A549 (cell line): ENCODE measurements around the gene SEC31A. TPM values are rescaled to one million over a fixed set of nuclear protein-coding genes. Genes with fewer than 3 reads are reported as not detected.

Experiments
- ATAC-seq, 2 experiments: fragments of 200-7000 bp in 1 of 2; fragments of >200 bp in 1 of 2; cut with Nextera tagmentation in 1 of 2; cut with Tn5 transposase in 1 of 2; 3 replicates each; pipeline versions ENCODE4 v1.8.0 to v1.9.1; 2018 to 2020; ENCODE audit warnings: mild to moderate bottlenecking in 1 of 2, moderate library complexity in 1 of 2
- CTCF ChIA-PET: fragments of 300-600 bp; sonication (Branson Sonifier 250); formaldehyde crosslinking; extraction: SDS; loops from one replicate; lab custom pipeline; 2021; ENCODE audit warnings: antibody characterized with exemption, inconsistent platforms; lab: Yijun Ruan, JAX
- POLR2A ChIA-PET: fragments of 350-600 bp; formaldehyde crosslinking; extraction: SDS; loops from one replicate; lab custom pipeline; 2021; ENCODE audit warnings: antibody characterized with exemption, inconsistent platforms; lab: Yijun Ruan, JAX
- DNase-seq, 2 experiments: peaks; one replicate each; pipeline versions ENCODE4 v3.0.0 to v3.0.0-alpha.2; 2011 to 2016; ENCODE audit warnings: low read depth in 1 of 2, low spot score in 1 of 2
- FAIRE-seq: peaks from 2 replicates; lab custom pipeline; 2011; peaks lifted over from hg19 to GRCh38; lab: Jason Lieb, UNC
- H3K27ac ChIP-seq, 2 experiments: fragments of >200 bp; sonication (Bioruptor Twin); formaldehyde crosslinking; 3 replicates each; pipeline ENCODE4 v1.5.1; 2016 to 2017
- H3K4me1 ChIP-seq: fragments of >200 bp; sonication (Bioruptor Twin); formaldehyde crosslinking; 3 replicates; pipeline ENCODE4 v1.6.1; 2016
- H3K4me2 ChIP-seq: fragments of >200 bp; sonication (Bioruptor Twin); formaldehyde crosslinking; 3 replicates; pipeline ENCODE4 v1.6.1; 2016
- H3K4me3 ChIP-seq: fragments of >200 bp; sonication (Bioruptor Twin); formaldehyde crosslinking; 3 replicates; pipeline ENCODE4 v1.5.1; 2016
- H3K9me3 ChIP-seq: fragments of >200 bp; sonication (Bioruptor Twin); formaldehyde crosslinking; 3 replicates; pipeline ENCODE4 v1.6.1; 2016
- BHLHE40 ChIP-seq: IDR thresholded peaks from 2 replicates; pipeline ENCODE4 v1.6.1; 2012; ENCODE audit warnings: low read depth, low read length, inconsistent platforms
- CBX8 ChIP-seq: fragments of 200-600 bp; sonication (generic); IDR thresholded peaks from 2 replicates; pipeline ENCODE4 v1.6.1; 2016
- CEBPB ChIP-seq, 2 experiments: fragments of >200 bp in 1 of 2; sonication (Bioruptor Twin) in 1 of 2; formaldehyde crosslinking in 1 of 2; IDR thresholded peaks; 2 replicates each; pipeline ENCODE4 v1.6.1; 2012 to 2016
- EP300 ChIP-seq, 2 experiments: fragments of >200 bp; sonication (Bioruptor Twin); formaldehyde crosslinking; IDR thresholded peaks; 2 replicates in 1 of 2; 3 replicates in 1 of 2; pipeline ENCODE4 v1.6.1; 2016 to 2017
- ESRRA ChIP-seq: fragments of 150-350 bp; IDR thresholded peaks from 2 replicates; pipeline ENCODE4 v1.6.1; 2014; ENCODE audit warnings: mild to moderate bottlenecking, low read length, borderline replicate concordance
- FOSB ChIP-seq: fragments of 250-450 bp; sonication (Bioruptor Pico); IDR thresholded peaks from 2 replicates; pipeline ENCODE4 v1.5.0; 2020; ENCODE audit warnings: mild to moderate bottlenecking, moderate library complexity
- HMGXB4 ChIP-seq: fragments of 250-450 bp; sonication (Bioruptor Pico); IDR thresholded peaks from 2 replicates; pipeline ENCODE4 v1.5.0; 2021; ENCODE audit warnings: mild to moderate bottlenecking, moderate library complexity, borderline replicate concordance
- HOXA7 ChIP-seq: fragments of 250-450 bp; sonication (Bioruptor Pico); IDR thresholded peaks from 2 replicates; pipeline ENCODE4 v1.5.0; 2020; ENCODE audit warnings: mild to moderate bottlenecking, moderate library complexity
- HOXB13 ChIP-seq: fragments of 250-450 bp; sonication (Bioruptor Pico); IDR thresholded peaks from 2 replicates; pipeline ENCODE4 v1.5.0; 2020; ENCODE audit warnings: low read depth, mild to moderate bottlenecking, moderate library complexity
- JUNB ChIP-seq: fragments of >200 bp; sonication (Bioruptor Twin); formaldehyde crosslinking; IDR thresholded peaks from 2 replicates; pipeline ENCODE4 v1.6.1; 2016
- MAZ ChIP-seq: fragments of 150-350 bp; IDR thresholded peaks from 2 replicates; pipeline ENCODE4 v1.6.1; 2014; ENCODE audit warnings: antibody characterized with exemption, low read depth, low read length, borderline replicate concordance
- MYC ChIP-seq: IDR thresholded peaks from 2 replicates; pipeline ENCODE4 v1.6.1; 2012; ENCODE audit warnings: mild to moderate bottlenecking, inconsistent platforms, low read length, improper control_type of control experiment, borderline replicate concordance
- NFE2L2 ChIP-seq: fragments of 150-350 bp; conservative IDR thresholded peaks from 2 replicates; pipeline ENCODE4 v1.6.1; 2014; ENCODE audit warnings: low read length
- PHF8 ChIP-seq: fragments of 200-600 bp; sonication (generic); IDR thresholded peaks from 2 replicates; pipeline ENCODE4 v1.6.1; 2016; ENCODE audit warnings: low read depth, mild to moderate bottlenecking, antibody characterized with exemption, moderate library complexity, borderline replicate concordance
- RCOR1 ChIP-seq: fragments of 150-350 bp; IDR thresholded peaks from 2 replicates; pipeline ENCODE4 v1.6.1; 2014; ENCODE audit warnings: antibody characterized with exemption, low read length, low read depth
- REST ChIP-seq: fragments of 200-600 bp; sonication (generic); IDR thresholded peaks from 2 replicates; pipeline ENCODE4 v1.6.1; 2016; ENCODE audit warnings: antibody characterized with exemption, mild to moderate bottlenecking, moderate library complexity
- RNF2 ChIP-seq: fragments of 200-600 bp; sonication (generic); IDR thresholded peaks from 2 replicates; pipeline ENCODE4 v1.6.1; 2016; ENCODE audit warnings: low read depth, mild to moderate bottlenecking, antibody characterized with exemption, moderate library complexity, borderline replicate concordance
- SREBF2 ChIP-seq: fragments of 450-650 bp; IDR thresholded peaks from 2 replicates; pipeline ENCODE4 v1.6.1; 2014; ENCODE audit warnings: mild to moderate bottlenecking, moderate library complexity
- TFCP2L1 ChIP-seq: fragments of 250-450 bp; sonication (Bioruptor Pico); IDR thresholded peaks from 2 replicates; pipeline ENCODE4 v1.5.0; 2021; ENCODE audit warnings: mild to moderate bottlenecking
- ZSCAN20 ChIP-seq: fragments of 250-450 bp; sonication (Bioruptor Pico); IDR thresholded peaks from 2 replicates; pipeline ENCODE4 v1.8.0; 2022; ENCODE audit warnings: mild to moderate bottlenecking, moderate library complexity
- WGBS: methylation state at CpG from one replicate; pipeline ENCODE4 v1.1.6; 2017; ENCODE audit errors: missing lambda C conversion rate; 5-methylcytosine and 5-hydroxymethylcytosine counted together
- polyA plus RNA-seq, 4 experiments: library from polyadenylated mRNA; depleted of rRNA in 3 of 4; stranded (reverse); fragments of >200 nt; fragmentation: RNase III in 1 of 4; extraction: RNeasy Plus Mini Kit Qiagen cat#74134 plus additional on column Dnase treatment in 1 of 4; gene quantifications; 2 replicates in 3 of 4; 3 replicates in 1 of 4; pipeline ENCODE4 v1.2.3, GENCODE V29; 2011 to 2017
- TF ChIP-seq, protein P1 (sequence below): IDR thresholded peaks from 2 replicates; pipeline ENCODE4 v1.6.1; 2012; ENCODE audit warnings: low read depth, borderline replicate concordance
- TF ChIP-seq, protein P2 (sequence below): fragments of >200 bp; sonication (Bioruptor Twin); formaldehyde crosslinking; IDR thresholded peaks from 2 replicates; pipeline ENCODE4 v1.6.1; 2016

Gene SEC31A
- polyA plus RNA-seq, 2 of the 4 experiments (the other 2 are of a cell fraction) = 67.8 to 127 TPM

- TF ChIP-seq, protein P1, sequence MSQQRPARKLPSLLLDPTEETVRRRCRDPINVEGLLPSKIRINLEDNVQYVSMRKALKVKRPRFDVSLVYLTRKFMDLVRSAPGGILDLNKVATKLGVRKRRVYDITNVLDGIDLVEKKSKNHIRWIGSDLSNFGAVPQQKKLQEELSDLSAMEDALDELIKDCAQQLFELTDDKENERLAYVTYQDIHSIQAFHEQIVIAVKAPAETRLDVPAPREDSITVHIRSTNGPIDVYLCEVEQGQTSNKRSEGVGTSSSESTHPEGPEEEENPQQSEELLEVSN = no peak
- TF ChIP-seq RNF2 (no peak), SREBF2 (no peak), REST (no peak), CEBPB (IDR thresholded peaks at IDR 0.05) (no peak), TFCP2L1 (CRISPR knock-in tag) (no peak), RCOR1 (no peak), BHLHE40 (no peak), ZSCAN20 (CRISPR knock-in tag) (no peak), ESRRA (no peak), CBX8 (no peak), NFE2L2 (no peak), JUNB (no peak), HOXB13 (CRISPR knock-in tag) (no peak), EP300 (IDR thresholded peaks at IDR 0.05) (no peak), HMGXB4 (CRISPR knock-in tag) (no peak), MYC (no peak), MAZ (no peak)
- TF ChIP-seq, protein P2, sequence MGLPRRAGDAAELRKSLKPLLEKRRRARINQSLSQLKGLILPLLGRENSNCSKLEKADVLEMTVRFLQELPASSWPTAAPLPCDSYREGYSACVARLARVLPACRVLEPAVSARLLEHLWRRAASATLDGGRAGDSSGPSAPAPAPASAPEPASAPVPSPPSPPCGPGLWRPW = no peak
- Histone ChIP-seq H3K27ac (no peak overlapping the region), H3K4me1 (peaks cover 27% of the 10 kb centered on the region; the same call in 2 of the 3 replicates), H3K4me2 (no peak overlapping the region), H3K9me3 (no peaks in the 10 kb centered on the region), H3K4me3 (no peak overlapping the region)
- CTCF ChIA-PET = no interaction called here
- DNase-seq (no peak), ATAC-seq (no peak), FAIRE-seq (no peak)
- POLR2A ChIA-PET = no interaction called here
- 80% methylated on average over 3 of the region's 3 CpGs for WGBS
These were observed 3.0 kb upstream of the SEC31A start for GRCh38 chr4:82893942-82894341.

GRCh38 chr4:82892467-82892802 is 1.5 kb upstream of the SEC31A start:
- Histone ChIP-seq H3K4me1 (peaks cover 21% of the 10 kb centered on the region), H3K4me2 (peak overlapping the region; percentile 81; the same call in 1 of the 3 replicates), H3K27ac (no peak overlapping the region)
- 95% methylated on average over 1 of the region's 1 CpG for WGBS
- POLR2A ChIA-PET = interaction anchor here (2.4 kb wide), 1 partner anchor 8 kb away, joined by 15 read pairs; the partner anchor contains the start of gene THAP9
- no peak for FAIRE-seq
- peak; percentile 71; the same call in 1 of the 2 replicates for TF ChIP-seq HOXA7 (CRISPR knock-in tag)
- 0 out of 2 replicates have a peak, but pooled peaks have one; percentile 48 for TF ChIP-seq FOSB (CRISPR knock-in tag)
- no peak for TF ChIP-seq PHF8
- TF ChIP-seq, all 56 proteins: peak for 2
- DNase-seq = no peak
- ATAC-seq = no peak
- CTCF ChIA-PET = no interaction called here
- no peak overlapping the region for H3K4me3 ChIP-seq
- no peaks in the 10 kb centered on the region for H3K9me3 ChIP-seq
